ENCODE results near the gene ZBTB34. TPM values are rescaled to one million over a fixed set of nuclear protein-coding genes. Genes with fewer than 3 reads are reported as not detected.
A peak's percentile ranks its signal among the peaks of the same experiment; 100 is the strongest.

Gene ZBTB34
- total RNA-seq, 1 experiment from 2014 or later: 1.6 TPM

- peaks cover 17% of the 10 kb centered on the region for H3K4me1 ChIP-seq (ENCODE audit: insufficient read depth, low read length)
- H2AFZ ChIP-seq (ENCODE audit: low read length): peak overlapping the region; percentile 53
- 0 out of 2 replicates have a peak, but pooled peaks cover 5% of the 10 kb centered on the region for H4K20me1 ChIP-seq (ENCODE audit: low read length)
- ChIA-PET POLR2A (ENCODE audit: unreplicated experiment) (no interaction called here), CTCF (no interaction called here)
- no peak for ATAC-seq
- H3K27me3 ChIP-seq (ENCODE audit: low read length): no peaks in the 10 kb centered on the region
- H3K9me3 ChIP-seq (ENCODE audit: low read length): no peaks in the 10 kb centered on the region
- intact Hi-C loops (cut with micrococcal nuclease): loop anchor here (10.0 kb wide), 1 partner anchor 53 kb away; the partner anchor contains the start of gene RALGPS1
- no peaks in the 10 kb centered on the region for H3K9me2 ChIP-seq (replicated peaks; ENCODE audit: low read length)
- peak overlapping the region; percentile 97 for H3K4me2 ChIP-seq (ENCODE audit: low read length)
- no peaks in the 10 kb centered on the region; the same call in 1 of the 2 replicates for H3K36me3 ChIP-seq (ENCODE audit: low read depth, low read length)
- H3K27ac ChIP-seq (ENCODE audit: low read length): no peak overlapping the region
- H3K9ac ChIP-seq (ENCODE audit: low read length): peak overlapping the region; percentile 68; the same call in 1 of the 2 replicates
- peaks cover 32% of the 10 kb centered on the region for H3K79me2 ChIP-seq (ENCODE audit: low read length)
- TF ChIP-seq CTCF (conservative IDR thresholded peaks at IDR 0.05; ENCODE audit: low read depth, low read length): no peak
- TF ChIP-seq EZH2 (IDR thresholded peaks at IDR 0.05; ENCODE audit: low read length, unreplicated experiment): no peak
- no peak for TF ChIP-seq EZH2phosphoT487 (IDR thresholded peaks at IDR 0.05; ENCODE audit: borderline replicate concordance, low read length)
- peak; percentile 10 for DNase-seq
- H3K4me3 ChIP-seq (ENCODE audit: low read length): peak overlapping the region; percentile 87
- BruUV-seq (replicated peaks): TSS peak; percentile 40
- H3F3A ChIP-seq (ENCODE audit: low read length, unreplicated experiment): no peaks in the 10 kb centered on the region
These were observed 1.3 kb downstream of the ZBTB34 start for GRCh38 chr9:126861707-126862103.

GRCh38 chr9:126862104-126862761 is 1.8 kb downstream of the ZBTB34 start:
- no TSS peak for BruUV-seq (replicated peaks)
- ChIA-PET CTCF (no interaction called here), POLR2A (ENCODE audit: unreplicated experiment) (no interaction called here)
- H2AFZ ChIP-seq (ENCODE audit: low read length): peak overlapping the region; percentile 53
- no peaks in the 10 kb centered on the region; the same call in 1 of the 2 replicates for H3K36me3 ChIP-seq (ENCODE audit: low read depth, low read length)
- H4K20me1 ChIP-seq (ENCODE audit: low read length): 0 out of 2 replicates have a peak, but pooled peaks cover 5% of the 10 kb centered on the region
- H3K9me2 ChIP-seq (replicated peaks; ENCODE audit: low read length): no peaks in the 10 kb centered on the region
- peak overlapping the region; percentile 87 for H3K4me3 ChIP-seq (ENCODE audit: low read length)
- no peaks in the 10 kb centered on the region for H3F3A ChIP-seq (ENCODE audit: low read length, unreplicated experiment)
- TF ChIP-seq EZH2phosphoT487 (IDR thresholded peaks at IDR 0.05; ENCODE audit: borderline replicate concordance, low read length) (no peak), EZH2 (IDR thresholded peaks at IDR 0.05; ENCODE audit: low read length, unreplicated experiment) (no peak), CTCF (conservative IDR thresholded peaks at IDR 0.05; ENCODE audit: low read depth, low read length) (no peak)
- no peak for DNase-seq
- H3K9me3 ChIP-seq (ENCODE audit: low read length): no peaks in the 10 kb centered on the region
- no peak overlapping the region for H3K27ac ChIP-seq (ENCODE audit: low read length)
- intact Hi-C loops (cut with micrococcal nuclease): loop anchor here (10.0 kb wide), 1 partner anchor 53 kb away; the partner anchor contains the start of gene RALGPS1
- peaks cover 33% of the 10 kb centered on the region for H3K79me2 ChIP-seq (ENCODE audit: low read length)
- H3K4me2 ChIP-seq (ENCODE audit: low read length): peak overlapping the region; percentile 97
- H3K27me3 ChIP-seq (ENCODE audit: low read length): no peaks in the 10 kb centered on the region
- H3K4me1 ChIP-seq (ENCODE audit: insufficient read depth, low read length): peaks cover 17% of the 10 kb centered on the region
- no peak for ATAC-seq
- no peak overlapping the region for H3K9ac ChIP-seq (ENCODE audit: low read length)

- ChIA-PET CTCF (no interaction called here), POLR2A (ENCODE audit: unreplicated experiment) (no interaction called here)
- DNase-seq (no peak), ATAC-seq (no peak)
- H3K36me3 ChIP-seq (ENCODE audit: low read depth, low read length): no peaks in the 10 kb centered on the region; the same call in 1 of the 2 replicates
- H3K9me3 ChIP-seq (ENCODE audit: low read length): no peaks in the 10 kb centered on the region
- no TSS peak for BruUV-seq (replicated peaks)
- H3K27ac ChIP-seq (ENCODE audit: low read length): no peak overlapping the region
- peaks cover 46% of the 10 kb centered on the region for H3K79me2 ChIP-seq (ENCODE audit: low read length)
- no peak for TF ChIP-seq EZH2phosphoT487 (IDR thresholded peaks at IDR 0.05; ENCODE audit: borderline replicate concordance, low read length)
- no peak for TF ChIP-seq CTCF (conservative IDR thresholded peaks at IDR 0.05; ENCODE audit: low read depth, low read length)
- no peak for TF ChIP-seq EZH2 (IDR thresholded peaks at IDR 0.05; ENCODE audit: low read length, unreplicated experiment)
- H2AFZ ChIP-seq (ENCODE audit: low read length): no peak overlapping the region
- no peak overlapping the region for H3K4me3 ChIP-seq (ENCODE audit: low read length)
- H4K20me1 ChIP-seq (ENCODE audit: low read length): 0 out of 2 replicates have a peak, but pooled peaks cover 5% of the 10 kb centered on the region
- no peak overlapping the region for H3K4me2 ChIP-seq (ENCODE audit: low read length)
- no peaks in the 10 kb centered on the region for H3F3A ChIP-seq (ENCODE audit: low read length, unreplicated experiment)
- H3K9ac ChIP-seq (ENCODE audit: low read length): no peak overlapping the region
- H3K4me1 ChIP-seq (ENCODE audit: insufficient read depth, low read length): peaks cover 17% of the 10 kb centered on the region
- H3K27me3 ChIP-seq (ENCODE audit: low read length): no peaks in the 10 kb centered on the region
- no peaks in the 10 kb centered on the region for H3K9me2 ChIP-seq (replicated peaks; ENCODE audit: low read length)
- intact Hi-C loops (cut with micrococcal nuclease): loop anchor here (10.0 kb wide), 1 partner anchor 50 kb away; the partner anchor contains the start of gene RALGPS1
These were observed 4.3 kb downstream of the ZBTB34 start for GRCh38 chr9:126864771-126865170.

Measured in PC-3 (cell line).